Fibroblast of villous mesenchyme (primary cell): ENCODE data around the gene QRICH1. TPM values are rescaled to one million over a fixed set of nuclear protein-coding genes. Genes with fewer than 3 reads are reported as not detected.

Experiments used
- DNase-seq: peaks from one replicate; pipeline ENCODE4 v3.0.0-alpha.2; 2010; ENCODE audit warnings: low read depth
- H3K4me3 ChIP-seq: 2 replicates; pipeline ENCODE4 v1.5.1; 2011; ENCODE audit warnings: low read depth, mild to moderate bottlenecking, low read length
- CTCF ChIP-seq: IDR thresholded peaks from 2 replicates; pipeline ENCODE4 v1.5.1; 2012; ENCODE audit warnings: low read depth, mild to moderate bottlenecking, low read length; ENCODE audit not compliant: insufficient read depth
- total RNA-seq: library from RNA; depleted of rRNA; stranded (reverse); fragments of >200 nt; gene quantifications from 2 replicates; pipeline ENCODE4 v1.2.3, GENCODE V29; 2012

The QRICH1 gene
- total RNA-seq, 1 donor, result 188 TPM

GRCh38 chr3:49028673-49029562, 65.0 kb downstream of the QRICH1 start, which contains the start of gene IMPDH2:
IMPDH2 (minus strand) TSS chr3:49029398; CDS start chr3:49029350, 48 bp downstream.
- TF ChIP-seq CTCF, result no peak
- H3K4me3 ChIP-seq, result peak within 1 kb of the TSS; percentile 73
- DNase-seq, result peak; percentile 93

GRCh38 chr3:49028298-49028672, 65.6 kb downstream of the QRICH1 start:
- TF ChIP-seq CTCF, result no peak
- no peak for DNase-seq
- peak overlapping the region; percentile 73 for H3K4me3 ChIP-seq

- TF ChIP-seq CTCF, result no peak
- no peak overlapping the region for H3K4me3 ChIP-seq
- DNase-seq, result no peak
Observed at GRCh38 chr3:49027634-49028033, 66.2 kb downstream of the QRICH1 start.

- no peak overlapping the region for H3K4me3 ChIP-seq
- TF ChIP-seq CTCF, result no peak
- DNase-seq, result no peak
Observed at GRCh38 chr3:49026536-49026935, 67.3 kb downstream of the QRICH1 start.

GRCh38 chr3:49025793-49026520, 67.9 kb downstream of the QRICH1 start:
- DNase-seq, result no peak
- no peak for TF ChIP-seq CTCF
- H3K4me3 ChIP-seq, result no peak overlapping the region

- no peak overlapping the region for H3K4me3 ChIP-seq
- TF ChIP-seq CTCF, result no peak
- DNase-seq, result no peak
Observed at GRCh38 chr3:49025005-49025792, 68.7 kb downstream of the QRICH1 start.
